Body of pancreas (tissue), 4 donors: Measurements from ENCODE around the gene ANKAR. TPM values are rescaled to one million over a fixed set of nuclear protein-coding genes. Genes with fewer than 3 reads are reported as not detected.
"Not testable (repeated sequence)": the region's sequence is repeated elsewhere in the genome, so short reads cannot be mapped to it uniquely, and the experiment has no call there.

Experiments
- ATAC-seq: fragments of 150-250 bp; one replicate; pipeline ENCODE4 v1.9.1; 2016
- DNase-seq, 4 donors: peaks; one replicate each; pipeline ENCODE4 v3.0.0-alpha.2; 2019
- H3K27ac ChIP-seq, 4 donors: fragments of 200-600 bp; sonication (generic); 1 replicate in 3 of 4; 2 replicates in 1 of 4; pipeline versions ENCODE4 v1.5.1 to v1.6.1; 2016 to 2019; ENCODE audit warnings: mild to moderate bottlenecking in 1 of 4, mixed read lengths in 1 of 4, moderate library complexity in 1 of 4
- H3K27me3 ChIP-seq, 2 donors: fragments of 200-600 bp; sonication (generic); one replicate each; pipeline ENCODE4 v1.6.0; 2016; ENCODE audit warnings: mild to moderate bottlenecking in 1 of 2
- H3K36me3 ChIP-seq, 2 donors: fragments of 200-600 bp; sonication (generic); replicated peaks in 1 of 2; 2 replicates each; pipeline ENCODE4 v1.5.1; 2016; ENCODE audit warnings: low read depth in 2 of 2; ENCODE audit not compliant: insufficient read depth in 1 of 2
- H3K4me1 ChIP-seq: fragments of 200-600 bp; sonication (generic); one replicate; pipeline ENCODE4 v1.6.0; 2016
- H3K4me3 ChIP-seq, 2 donors: fragments of 200-600 bp; sonication (generic); 1 replicate in 1 of 2; 2 replicates in 1 of 2; pipeline ENCODE4 v1.5.1; 2016 to 2019
- H3K9me3 ChIP-seq, 3 donors: fragments of 200-600 bp; sonication (generic); 1 replicate in 2 of 3; 2 replicates in 1 of 3; pipeline ENCODE4 v1.5.1; 2016
- POLR2A ChIP-seq, 3 donors: fragments of 450-650 bp; IDR thresholded peaks; one replicate each; pipeline ENCODE4 v1.6.1; 2016; ENCODE audit warnings: antibody characterized with exemption in 3 of 3, mild to moderate bottlenecking in 2 of 3
- WGBS, 2 donors: methylation state at CpG; one replicate each; pipeline ENCODE4 v1.1.5; 2017; 5-methylcytosine and 5-hydroxymethylcytosine counted together
- intact Hi-C: fragments of 100-400 bp; cut with DNase I; formaldehyde crosslinking; loops from one replicate; pipeline ENCODE4 v1.15.1; 2023
- total RNA-seq, 2 donors: library from RNA; depleted of rRNA; stranded (reverse); fragments of >200 nt; gene quantifications; one replicate each; pipeline ENCODE4 v1.1.0, GENCODE V29; 2016
- TF ChIP-seq, protein P1 (sequence below), 7 experiments: fragments of 450-650 bp in 4 of 7; fragments of 200-600 bp in 3 of 7; sonication (generic) in 3 of 7; IDR thresholded peaks; one replicate each; pipeline ENCODE4 v1.5.1; 2016 to 2019; ENCODE audit warnings: antibody characterized with exemption in 7 of 7

The ANKAR gene
- total RNA-seq, 2 donors from 2014 or later: 10.9 to 14.3 TPM

DNA sequence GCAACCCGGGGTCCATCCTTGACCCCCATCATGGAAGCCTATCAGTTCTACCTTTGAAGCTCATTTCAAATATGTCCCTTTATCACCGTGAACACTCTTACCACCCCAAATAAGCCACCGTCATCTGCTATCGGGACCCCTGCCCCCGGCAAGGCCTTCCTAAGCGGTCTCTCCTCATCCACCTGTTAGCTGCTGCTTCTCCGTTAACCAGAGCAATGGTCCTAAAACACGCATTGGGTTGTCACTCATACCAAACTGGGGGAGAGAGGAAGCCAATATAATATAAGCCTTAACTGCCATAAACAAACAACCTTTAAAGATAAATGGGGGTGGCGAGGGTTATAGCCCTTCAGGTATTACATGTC, 12.5 kb upstream of the ANKAR start:
- TF ChIP-seq, protein P1, sequence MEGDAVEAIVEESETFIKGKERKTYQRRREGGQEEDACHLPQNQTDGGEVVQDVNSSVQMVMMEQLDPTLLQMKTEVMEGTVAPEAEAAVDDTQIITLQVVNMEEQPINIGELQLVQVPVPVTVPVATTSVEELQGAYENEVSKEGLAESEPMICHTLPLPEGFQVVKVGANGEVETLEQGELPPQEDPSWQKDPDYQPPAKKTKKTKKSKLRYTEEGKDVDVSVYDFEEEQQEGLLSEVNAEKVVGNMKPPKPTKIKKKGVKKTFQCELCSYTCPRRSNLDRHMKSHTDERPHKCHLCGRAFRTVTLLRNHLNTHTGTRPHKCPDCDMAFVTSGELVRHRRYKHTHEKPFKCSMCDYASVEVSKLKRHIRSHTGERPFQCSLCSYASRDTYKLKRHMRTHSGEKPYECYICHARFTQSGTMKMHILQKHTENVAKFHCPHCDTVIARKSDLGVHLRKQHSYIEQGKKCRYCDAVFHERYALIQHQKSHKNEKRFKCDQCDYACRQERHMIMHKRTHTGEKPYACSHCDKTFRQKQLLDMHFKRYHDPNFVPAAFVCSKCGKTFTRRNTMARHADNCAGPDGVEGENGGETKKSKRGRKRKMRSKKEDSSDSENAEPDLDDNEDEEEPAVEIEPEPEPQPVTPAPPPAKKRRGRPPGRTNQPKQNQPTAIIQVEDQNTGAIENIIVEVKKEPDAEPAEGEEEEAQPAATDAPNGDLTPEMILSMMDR (IDR thresholded peaks at IDR 0.05): no peak
- TF ChIP-seq POLR2A (IDR thresholded peaks at IDR 0.05): no peak
- Histone ChIP-seq H3K4me1 (peaks cover 13% of the 10 kb centered on the region), H3K27ac (peak overlapping the region in 3 of 4 donors; percentile 69 to 83 (median 75)), H3K27me3 (no peaks in the 10 kb centered on the region), H3K4me3 (peak overlapping the region; percentile 61 to 96), H3K9me3 (no peaks in the 10 kb centered on the region), H3K36me3 (peaks cover 0 to 6% of the 10 kb centered on the region in 2 donors)
- ATAC-seq (no peak), DNase-seq (no peak)
- intact Hi-C loops: loop anchor here (5.0 kb wide), 1 partner anchor 35 kb away; no protein-coding TSS in a partner anchor
- WGBS, 2 donors: 2 to 3% methylated on average over 9 of the region's 9 CpGs

DNA sequence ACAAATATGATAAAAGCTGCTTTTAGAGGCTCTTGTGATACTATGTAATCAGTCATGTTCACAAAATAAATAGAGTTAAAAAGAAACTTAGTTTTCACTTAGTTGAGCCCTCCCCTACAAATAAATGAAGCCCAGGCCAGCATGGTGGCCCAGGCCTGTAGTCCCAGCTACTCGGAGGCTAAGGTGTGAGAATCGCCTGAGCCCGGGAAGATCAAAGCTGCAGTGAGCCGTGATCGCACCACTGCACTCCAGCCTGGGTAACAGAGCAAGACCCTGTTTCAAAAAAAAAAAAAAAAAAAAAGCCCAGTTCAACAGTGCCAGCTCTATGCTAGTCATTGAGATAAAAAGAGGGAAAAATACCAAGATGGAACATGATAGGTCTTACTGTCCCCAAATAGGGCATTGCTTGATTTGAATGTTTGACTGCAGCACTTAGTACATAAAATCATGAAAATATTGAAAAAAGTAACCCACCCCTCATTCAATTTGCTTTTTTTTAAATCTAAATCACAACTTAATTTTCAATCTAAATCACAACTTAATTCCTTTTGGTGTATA, 11.7 kb upstream of the ANKAR start:
- H3K36me3 ChIP-seq: peaks cover 0 to 6% of the 10 kb centered on the region in 2 donors
- H3K27ac ChIP-seq: no peak overlapping the region
- DNase-seq: no peak
- H3K27me3 ChIP-seq: no peaks in the 10 kb centered on the region
- intact Hi-C loops: loop anchor here (5.0 kb wide), 1 partner anchor 35 kb away; no protein-coding TSS in a partner anchor
- peaks cover 13% of the 10 kb centered on the region for H3K4me1 ChIP-seq
- WGBS, 2 donors: 49 to 52% methylated on average over 5 of the region's 5 CpGs
- H3K9me3 ChIP-seq: no peaks in the 10 kb centered on the region
- ATAC-seq: no peak
- no peak overlapping the region for H3K4me3 ChIP-seq
- TF ChIP-seq POLR2A (IDR thresholded peaks at IDR 0.05): no peak
- TF ChIP-seq, protein P1 (IDR thresholded peaks at IDR 0.05): no peak

DNA sequence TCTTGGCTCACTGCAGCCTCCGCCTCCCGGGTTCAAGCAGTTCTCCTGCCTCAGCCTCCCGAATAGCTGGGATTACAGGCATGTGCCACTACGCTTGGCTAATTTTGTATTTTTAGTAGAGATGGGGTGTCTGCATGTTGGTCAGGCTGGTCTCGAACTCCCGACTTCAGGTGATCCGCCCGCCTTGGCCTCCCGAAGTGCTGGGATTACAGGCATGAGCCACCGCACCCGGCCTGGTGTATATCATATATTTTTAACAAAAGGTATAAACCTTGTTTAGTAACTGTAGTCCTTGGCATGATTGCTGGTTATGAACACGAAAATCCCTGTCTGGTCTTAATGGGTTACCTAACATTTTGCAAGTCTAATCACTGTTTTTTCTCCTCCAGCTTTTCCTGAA, 11.2 kb upstream of the ANKAR start:
- H3K36me3 ChIP-seq, H3K27me3 ChIP-seq, H3K4me3 ChIP-seq, H3K27ac ChIP-seq, DNase-seq, ATAC-seq, H3K9me3 ChIP-seq: not testable (repeated sequence)
- H3K4me1 ChIP-seq: peaks cover 13% of the 10 kb centered on the region
- intact Hi-C loops: loop anchor here (5.0 kb wide), 1 partner anchor 34 kb away; no protein-coding TSS in a partner anchor
- 87 to 95% methylated on average over 12 of the region's 12 CpGs for WGBS, 2 donors

DNA sequence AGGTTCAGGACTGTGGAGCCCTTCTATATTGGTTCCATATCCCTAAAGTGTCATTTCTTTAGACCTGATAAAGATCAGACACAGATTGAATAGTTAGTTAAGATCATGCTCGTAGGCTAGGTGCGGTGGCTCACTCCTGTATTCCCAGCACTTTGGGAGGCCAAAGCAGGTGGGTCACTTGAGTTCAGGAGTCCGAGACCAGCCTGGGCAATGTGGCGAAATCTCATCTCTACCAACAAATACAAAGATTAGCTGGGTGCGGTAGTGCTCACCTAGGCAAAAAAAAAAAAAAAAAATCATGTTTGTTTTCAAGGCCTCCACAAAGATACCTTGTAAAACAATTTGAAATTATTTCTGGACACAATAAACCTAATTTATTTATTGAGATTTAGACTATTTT, 4.6 kb upstream of the ANKAR start:
- Histone ChIP-seq H3K4me3 (no peak overlapping the region), H3K9me3 (no peaks in the 10 kb centered on the region), H3K27me3 (no peaks in the 10 kb centered on the region), H3K27ac (no peak overlapping the region), H3K4me1 (peaks cover 9% of the 10 kb centered on the region), H3K36me3 (peaks cover 0 to 10% of the 10 kb centered on the region in 2 donors)
- intact Hi-C loops: no loop called here
- TF ChIP-seq, protein P1 (IDR thresholded peaks at IDR 0.05): no peak
- no peak for TF ChIP-seq POLR2A (IDR thresholded peaks at IDR 0.05)
- no peak for DNase-seq
- no peak for ATAC-seq
- WGBS, 2 donors: 89 to 91% methylated on average over 5 of the region's 5 CpGs

DNA sequence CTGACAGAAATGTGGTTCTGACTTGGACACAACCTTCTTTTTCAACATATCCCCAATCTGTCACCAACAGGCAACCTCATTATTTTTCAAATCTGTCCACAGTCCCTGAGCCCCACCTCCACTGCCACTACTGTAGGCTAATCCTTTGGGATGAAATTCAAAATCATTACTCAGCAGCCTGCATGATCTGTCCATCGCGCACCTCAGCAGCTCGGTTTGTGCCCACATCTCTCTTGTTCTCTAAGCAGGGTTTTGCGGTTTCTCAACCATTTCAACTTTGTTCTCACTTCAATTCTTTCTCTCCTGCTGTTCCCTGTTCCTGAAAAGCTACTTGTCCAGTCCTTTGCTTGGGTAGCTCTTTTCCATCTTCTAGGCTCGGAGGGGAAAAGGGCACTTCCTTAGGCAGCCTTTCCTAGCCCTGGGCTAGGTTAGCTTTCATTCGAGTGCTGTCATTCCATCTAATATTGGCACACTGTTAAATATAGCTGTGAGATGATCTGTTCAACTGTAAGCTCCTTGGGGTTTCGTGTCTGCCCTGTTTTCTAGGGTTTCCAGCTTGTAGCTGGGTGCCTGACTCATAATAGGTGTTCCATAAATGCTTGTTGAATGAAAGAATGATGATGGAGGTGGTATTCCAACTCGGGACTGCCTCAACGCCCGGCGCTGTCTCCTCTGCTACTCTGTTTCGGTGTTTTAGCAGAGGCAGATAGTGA, 653 bp upstream of the ANKAR start:
- WGBS, 2 donors: 36 to 37% methylated on average over 12 of the region's 12 CpGs
- ATAC-seq (no peak), DNase-seq (no peak)
- TF ChIP-seq, protein P1 (IDR thresholded peaks at IDR 0.05): no peak
- TF ChIP-seq POLR2A (IDR thresholded peaks at IDR 0.05): no peak
- H3K9me3 ChIP-seq: no peaks in the 10 kb centered on the region
- H3K27ac ChIP-seq: peak overlapping the region; percentile 84 to 98 (median 94)
- no peaks in the 10 kb centered on the region for H3K27me3 ChIP-seq
- H3K4me1 ChIP-seq: peaks cover 19% of the 10 kb centered on the region
- intact Hi-C loops: no loop called here
- no peak overlapping the region for H3K4me3 ChIP-seq
- H3K36me3 ChIP-seq: peaks cover 0 to 4% of the 10 kb centered on the region in 2 donors
